Brain microvascular endothelial cell (primary cell): ENCODE measurements around the gene A3GALT2.

Source experiments
- DNase-seq: peaks from one replicate; pipeline ENCODE4 v3.0.0-alpha.2; 2020
- H3K27ac ChIP-seq: fragments of 250-450 bp; sonication (Bioruptor Pico); 2 replicates; pipeline ENCODE4 v1.5.1; 2020; ENCODE audit warnings: mild to moderate bottlenecking, moderate library complexity
- H3K27me3 ChIP-seq: fragments of 250-450 bp; sonication (Bioruptor Pico); replicated peaks from 2 replicates; pipeline ENCODE4 v1.5.1; 2020; ENCODE audit warnings: mild to moderate bottlenecking
- H3K36me3 ChIP-seq: fragments of 250-450 bp; sonication (Bioruptor Pico); replicated peaks from 2 replicates; pipeline ENCODE4 v1.5.1; 2020; ENCODE audit warnings: mild to moderate bottlenecking
- H3K4me3 ChIP-seq: 2 replicates; pipeline ENCODE4 v1.5.1; 2011; ENCODE audit warnings: low read depth, mild to moderate bottlenecking, control low read depth, low read length, moderate library complexity
- CTCF ChIP-seq: IDR thresholded peaks from 2 replicates; pipeline ENCODE4 v1.5.1; 2011; ENCODE audit warnings: low read depth, mild to moderate bottlenecking, moderate library complexity, low read length, control low read depth, inconsistent platforms; ENCODE audit errors: missing control alignments
- in situ Hi-C: cut with HindIII; loops from 2 replicates; pipeline ENCODE4 v1.10.0; 2017; ENCODE audit warnings: low sequenced_read_pairs, low pct_ligation_motif_present

Gene A3GALT2

DNA sequence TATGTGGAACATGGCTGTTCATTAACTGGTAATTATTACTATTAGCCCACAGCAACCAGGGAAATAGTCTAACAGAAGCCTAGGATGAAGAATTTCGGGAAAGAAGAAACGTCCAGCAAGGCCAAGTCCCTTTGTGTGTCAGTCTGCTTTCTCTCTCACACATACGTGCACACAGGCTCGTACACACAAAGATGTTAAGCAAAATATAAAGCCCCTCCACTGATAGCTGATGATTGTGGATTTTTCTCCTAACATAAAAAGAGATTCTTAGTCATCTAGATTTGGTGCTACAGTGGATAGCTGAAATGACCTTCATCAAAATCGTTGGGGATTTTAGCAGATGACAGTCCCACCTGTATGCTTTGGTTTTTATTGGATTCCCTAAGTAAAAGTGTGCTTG is 42.1 kb upstream of the A3GALT2 start:
- in situ Hi-C loops = no loop called here
- no peak for DNase-seq
- TF ChIP-seq CTCF = no peak
- H3K27me3 ChIP-seq = no peaks in the 10 kb centered on the region
- H3K27ac ChIP-seq = no peak overlapping the region
- H3K4me3 ChIP-seq = no peak overlapping the region
- peaks cover 13% of the 10 kb centered on the region for H3K36me3 ChIP-seq

DNA sequence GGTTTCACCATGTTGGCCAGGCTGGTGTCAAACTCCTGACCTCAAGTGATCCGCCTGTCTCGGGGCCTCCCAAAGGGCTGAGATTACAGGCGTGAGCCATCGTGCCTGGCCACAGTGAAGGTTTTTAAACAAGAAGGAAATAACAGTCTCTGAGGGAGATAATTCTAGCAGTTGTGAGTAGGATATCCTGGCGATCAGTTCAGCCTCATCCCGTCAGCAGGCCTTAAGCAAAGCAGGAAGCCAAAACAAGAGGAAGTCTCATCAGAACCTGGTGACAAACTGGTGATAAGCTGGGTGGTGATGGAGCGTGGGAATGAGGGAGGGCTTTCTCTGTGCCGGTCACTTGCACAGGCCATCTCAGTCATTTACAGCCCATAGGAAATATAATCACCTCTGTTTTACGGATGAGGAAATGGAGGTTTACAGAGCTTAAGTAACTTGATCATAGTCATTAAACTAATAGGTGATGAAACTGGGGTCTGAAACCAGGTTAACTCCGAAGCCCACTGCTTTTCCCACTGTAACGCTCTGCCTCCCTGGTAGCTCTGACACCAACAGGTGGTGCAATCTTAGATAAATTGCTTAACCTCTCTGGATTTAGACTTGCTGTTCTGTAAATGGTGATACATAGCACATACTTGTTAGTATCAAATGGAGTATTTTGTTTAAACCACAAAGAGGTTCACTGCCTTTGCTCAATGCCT is 40.8 kb upstream of the A3GALT2 start:
- DNase-seq = peak; percentile 60
- in situ Hi-C loops = no loop called here
- no peak overlapping the region for H3K4me3 ChIP-seq

GRCh38 chr1:33360367-33360766 is 39.5 kb upstream of the A3GALT2 start:
- Histone ChIP-seq H3K27me3 (no peaks in the 10 kb centered on the region), H3K36me3 (peaks cover 10% of the 10 kb centered on the region), H3K27ac (no peak overlapping the region), H3K4me3 (no peak overlapping the region)
- DNase-seq = no peak
- in situ Hi-C loops = no loop called here
- no peak for TF ChIP-seq CTCF

More for the DNA sequence above, 40.8 kb upstream of the A3GALT2 start:
- H3K27me3 ChIP-seq = no peaks in the 10 kb centered on the region
- peaks cover 14% of the 10 kb centered on the region for H3K36me3 ChIP-seq
- no peak for TF ChIP-seq CTCF
- peak overlapping the region; percentile 41 for H3K27ac ChIP-seq

- no peak overlapping the region for H3K4me3 ChIP-seq
- peaks cover 11% of the 10 kb centered on the region for H3K36me3 ChIP-seq
- H3K27me3 ChIP-seq = no peaks in the 10 kb centered on the region
- in situ Hi-C loops = no loop called here
- no peak for TF ChIP-seq CTCF
- DNase-seq = no peak
- H3K27ac ChIP-seq = no peak overlapping the region
Measured at GRCh38 chr1:33359931-33360330, 39.0 kb upstream of the A3GALT2 start.

GRCh38 chr1:33358795-33359503 is 38.1 kb upstream of the A3GALT2 start:
- Histone ChIP-seq H3K36me3 (peaks cover 21% of the 10 kb centered on the region), H3K27me3 (no peaks in the 10 kb centered on the region), H3K4me3 (no peak overlapping the region), H3K27ac (no peak overlapping the region)
- DNase-seq = no peak
- in situ Hi-C loops = no loop called here
- no peak for TF ChIP-seq CTCF
